Rectal smooth muscle tissue (tissue), 1 donor: ENCODE measurements around the gene UGGT1.

Experiments used
- H3K27ac ChIP-seq: one replicate; pipeline ENCODE4 v1.7.0; 2013; ENCODE audit warnings: low read depth, low read length, inconsistent platforms
- H3K27me3 ChIP-seq: one replicate; pipeline ENCODE4 v1.7.0; 2013; ENCODE audit warnings: low read length; ENCODE audit not compliant: control insufficient read depth, insufficient read depth
- H3K36me3 ChIP-seq: one replicate; pipeline ENCODE4 v1.7.0; 2013; ENCODE audit warnings: low read length; ENCODE audit not compliant: control insufficient read depth, insufficient read depth
- H3K4me1 ChIP-seq: one replicate; pipeline ENCODE4 v1.7.0; 2013; ENCODE audit warnings: low read length; ENCODE audit not compliant: control insufficient read depth, insufficient read depth
- H3K4me3 ChIP-seq: one replicate; pipeline ENCODE4 v1.7.0; 2013; ENCODE audit warnings: low read length
- H3K9ac ChIP-seq: one replicate; pipeline ENCODE4 v1.7.0; 2013; ENCODE audit warnings: low read length

Gene UGGT1

GRCh38 chr2:128237081-128237534 lies 146.1 kb downstream of the UGGT1 start:
- H3K36me3 ChIP-seq: no peaks in the 10 kb centered on the region
- H3K9ac ChIP-seq: no peak overlapping the region
- H3K4me3 ChIP-seq: no peak overlapping the region
- peak overlapping the region; percentile 47 for H3K27ac ChIP-seq
- H3K4me1 ChIP-seq: peaks cover 7% of the 10 kb centered on the region
- H3K27me3 ChIP-seq: no peaks in the 10 kb centered on the region

DNA sequence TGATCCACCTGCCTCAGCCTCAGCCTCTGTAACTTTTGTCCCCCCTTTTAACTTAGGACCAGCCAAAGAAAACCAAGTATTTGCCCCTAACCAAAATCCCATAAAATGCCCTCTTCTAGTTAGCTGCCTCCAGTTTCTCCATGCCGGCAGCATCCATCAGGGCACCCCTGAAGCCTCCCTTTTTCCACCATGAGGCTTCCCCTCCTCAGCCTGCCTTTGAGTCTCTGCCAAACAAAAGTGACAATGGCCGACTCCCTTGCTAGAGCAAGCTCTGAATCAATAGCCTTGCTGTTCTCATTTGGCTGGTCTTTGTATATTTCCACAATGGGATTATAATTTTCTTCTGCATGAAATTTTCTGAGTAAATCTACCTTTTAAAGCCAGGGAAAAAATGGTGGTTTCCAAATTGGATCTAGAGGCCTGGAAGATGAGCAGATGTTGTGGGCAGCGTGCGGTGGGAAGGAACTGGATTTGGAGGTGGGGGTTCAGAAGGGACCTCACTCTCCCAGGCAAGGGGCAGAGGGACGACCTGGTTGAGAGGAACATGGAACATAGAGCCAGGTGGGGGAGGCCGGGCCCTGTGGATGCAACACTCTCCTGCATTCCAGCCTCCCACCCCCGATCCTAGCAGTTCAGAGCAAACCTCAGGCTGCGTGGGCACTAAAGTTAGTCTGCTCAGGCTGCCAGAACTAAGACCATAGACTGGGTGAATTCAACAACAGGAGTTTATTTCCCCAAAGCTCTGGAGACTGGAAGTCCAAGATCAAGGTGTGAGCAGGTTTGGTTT lies 147.1 kb downstream of the UGGT1 start:
- no peaks in the 10 kb centered on the region for H3K27me3 ChIP-seq
- H3K9ac ChIP-seq: no peak overlapping the region
- no peak overlapping the region for H3K4me3 ChIP-seq
- H3K27ac ChIP-seq: no peak overlapping the region
- H3K36me3 ChIP-seq: no peaks in the 10 kb centered on the region
- H3K4me1 ChIP-seq: peaks cover 7% of the 10 kb centered on the region

GRCh38 chr2:128241896-128242295 lies 150.9 kb downstream of the UGGT1 start:
- H3K9ac ChIP-seq: no peak overlapping the region
- H3K27ac ChIP-seq: no peak overlapping the region
- no peaks in the 10 kb centered on the region for H3K27me3 ChIP-seq
- H3K4me1 ChIP-seq: peaks cover under 1% of the 10 kb centered on the region
- no peaks in the 10 kb centered on the region for H3K36me3 ChIP-seq
- no peak overlapping the region for H3K4me3 ChIP-seq
